GM21423 (cell line): ENCODE results near the gene PDGFRB.

Source experiments
- ATAC-seq: cut with Tn5 transposase; IDR thresholded peaks from one replicate; pipeline ENCODE4 v1.9.1; 2021; ENCODE audit warnings: mild to moderate bottlenecking, moderate library complexity; ENCODE audit not compliant: unreplicated experiment

The PDGFRB gene

GRCh38 chr5:150147670-150148069 is 8.0 kb downstream of the PDGFRB start:
- no peak for ATAC-seq

- no peak for ATAC-seq
These were observed 8.6 kb downstream of the PDGFRB start for GRCh38 chr5:150146862-150147601.

- ATAC-seq: no peak
These were observed 9.4 kb downstream of the PDGFRB start for GRCh38 chr5:150146235-150146634.

- no peak for ATAC-seq
These were observed 10.8 kb downstream of the PDGFRB start for GRCh38 chr5:150144879-150145278.

GRCh38 chr5:150144246-150144801 is 11.3 kb downstream of the PDGFRB start:
- ATAC-seq: no peak

GRCh38 chr5:150143350-150144245 is 12.0 kb downstream of the PDGFRB start:
- no peak for ATAC-seq

- ATAC-seq: no peak
These were observed 12.7 kb downstream of the PDGFRB start for GRCh38 chr5:150142959-150143349.

- ATAC-seq: no peak
These were observed 13.3 kb downstream of the PDGFRB start for GRCh38 chr5:150142185-150142958.

GRCh38 chr5:150141544-150142184 is 14.0 kb downstream of the PDGFRB start:
- ATAC-seq: no peak

- ATAC-seq: no peak
These were observed 14.8 kb downstream of the PDGFRB start for GRCh38 chr5:150140830-150141229.

- ATAC-seq: no peak
These were observed 16.3 kb downstream of the PDGFRB start for GRCh38 chr5:150139334-150139733.

GRCh38 chr5:150138551-150139265 is 16.9 kb downstream of the PDGFRB start:
- no peak for ATAC-seq

- no peak for ATAC-seq
These were observed 17.6 kb downstream of the PDGFRB start for GRCh38 chr5:150137997-150138396.

- ATAC-seq: no peak
These were observed 18.3 kb downstream of the PDGFRB start for GRCh38 chr5:150137168-150137957.

- ATAC-seq: no peak
These were observed 19.1 kb downstream of the PDGFRB start for GRCh38 chr5:150136305-150137167.

- ATAC-seq: no peak
These were observed 19.9 kb downstream of the PDGFRB start for GRCh38 chr5:150135557-150136304.

GRCh38 chr5:150134198-150134588 is 21.5 kb downstream of the PDGFRB start:
- no peak for ATAC-seq
